ENCODE data around the gene PCBP2. TPM values are rescaled to one million over a fixed set of nuclear protein-coding genes. Genes with fewer than 3 reads are reported as not detected.
"Not testable (repeated sequence)": the region's sequence is repeated elsewhere in the genome, so short reads cannot be mapped to it uniquely, and the experiment has no call there.

The PCBP2 gene
- total RNA-seq, 1 donor from 2014 or later: 557 TPM

- no peak for DNase-seq
- no peak for ATAC-seq
- intact Hi-C loops (cut with micrococcal nuclease): no loop called here
Measured at GRCh38 chr12:53431187-53431586, 20.7 kb upstream of the PCBP2 start.

GRCh38 chr12:53435326-53435725 lies 16.6 kb upstream of the PCBP2 start:
- DNase-seq; ATAC-seq; intact Hi-C loops (cut with micrococcal nuclease): not testable (repeated sequence)

- ATAC-seq; DNase-seq; intact Hi-C loops (cut with micrococcal nuclease): not testable (repeated sequence)
Measured at GRCh38 chr12:53439582-53439981, 12.3 kb upstream of the PCBP2 start.

- DNase-seq: peak; percentile 99
- intact Hi-C loops (cut with micrococcal nuclease): no loop called here
- peak; percentile 98 for ATAC-seq
Measured at GRCh38 chr12:53441040-53441833, 10.7 kb upstream of the PCBP2 start, which contains the start of gene PRR13. Gene PRR13 (plus strand): TSS chr12:53441734. CDS start chr12:53442715, 981 bp downstream.

GRCh38 chr12:53443955-53444354 lies 7.9 kb upstream of the PCBP2 start:
- no peak for ATAC-seq
- intact Hi-C loops (cut with micrococcal nuclease): no loop called here
- no peak for DNase-seq

GRCh38 chr12:53444593-53445325 lies 7.1 kb upstream of the PCBP2 start:
- intact Hi-C loops (cut with micrococcal nuclease); DNase-seq; ATAC-seq: not testable (repeated sequence)

GRCh38 chr12:53450936-53451335 lies 966 bp upstream of the PCBP2 start:
- no peak for ATAC-seq
- intact Hi-C loops (cut with micrococcal nuclease): no loop called here
- no peak for DNase-seq

GRCh38 chr12:53452159-53453077 lies 516 bp downstream of the PCBP2 start:
- DNase-seq (peak; percentile 93), ATAC-seq (peak; percentile 83)
- intact Hi-C loops (cut with micrococcal nuclease): no loop called here

- intact Hi-C loops (cut with micrococcal nuclease): no loop called here
- ATAC-seq: no peak
Measured at GRCh38 chr12:53453953-53454640, 2.2 kb downstream of the PCBP2 start.

GRCh38 chr12:53454707-53455106 lies 2.8 kb downstream of the PCBP2 start:
- ATAC-seq (no peak), DNase-seq (no peak)
- intact Hi-C loops (cut with micrococcal nuclease): no loop called here

More at GRCh38 chr12:53453953-53454640, 2.2 kb downstream of the PCBP2 start:
- no peak for DNase-seq

- ATAC-seq: no peak
Measured at GRCh38 chr12:53456654-53457366, 4.9 kb downstream of the PCBP2 start.

GRCh38 chr12:53459097-53459496 lies 7.2 kb downstream of the PCBP2 start:
- DNase-seq (no peak), ATAC-seq (no peak)
- intact Hi-C loops (cut with micrococcal nuclease): no loop called here

More at GRCh38 chr12:53456654-53457366, 4.9 kb downstream of the PCBP2 start:
- DNase-seq: no peak
- intact Hi-C loops (cut with micrococcal nuclease): no loop called here

- intact Hi-C loops (cut with micrococcal nuclease): no loop called here
- peak; percentile 88 for ATAC-seq
- DNase-seq: peak; percentile 51
Measured at GRCh38 chr12:53461059-53461458, 9.2 kb downstream of the PCBP2 start.

- DNase-seq (no peak), ATAC-seq (peak; percentile 5)
- intact Hi-C loops (cut with micrococcal nuclease): no loop called here
Measured at GRCh38 chr12:53461591-53461990, 9.7 kb downstream of the PCBP2 start.

GRCh38 chr12:53462935-53463334 lies 11.0 kb downstream of the PCBP2 start:
- no peak for DNase-seq
- no peak for ATAC-seq
- intact Hi-C loops (cut with micrococcal nuclease): no loop called here

- intact Hi-C loops (cut with micrococcal nuclease): no loop called here
- ATAC-seq (no peak), DNase-seq (no peak)
Measured at GRCh38 chr12:53463802-53464560, 12.1 kb downstream of the PCBP2 start.

GRCh38 chr12:53464685-53465418 lies 12.9 kb downstream of the PCBP2 start:
- ATAC-seq: no peak
- DNase-seq: no peak
- intact Hi-C loops (cut with micrococcal nuclease): no loop called here
